Measurements from ENCODE around the gene ZNF155.
A peak's percentile ranks its signal among the peaks of the same experiment; 100 is the strongest.
"Not testable (repeated sequence)": the region's sequence is repeated elsewhere in the genome, so short reads cannot be mapped to it uniquely, and the experiment has no call there.

The ZNF155 gene

DNA sequence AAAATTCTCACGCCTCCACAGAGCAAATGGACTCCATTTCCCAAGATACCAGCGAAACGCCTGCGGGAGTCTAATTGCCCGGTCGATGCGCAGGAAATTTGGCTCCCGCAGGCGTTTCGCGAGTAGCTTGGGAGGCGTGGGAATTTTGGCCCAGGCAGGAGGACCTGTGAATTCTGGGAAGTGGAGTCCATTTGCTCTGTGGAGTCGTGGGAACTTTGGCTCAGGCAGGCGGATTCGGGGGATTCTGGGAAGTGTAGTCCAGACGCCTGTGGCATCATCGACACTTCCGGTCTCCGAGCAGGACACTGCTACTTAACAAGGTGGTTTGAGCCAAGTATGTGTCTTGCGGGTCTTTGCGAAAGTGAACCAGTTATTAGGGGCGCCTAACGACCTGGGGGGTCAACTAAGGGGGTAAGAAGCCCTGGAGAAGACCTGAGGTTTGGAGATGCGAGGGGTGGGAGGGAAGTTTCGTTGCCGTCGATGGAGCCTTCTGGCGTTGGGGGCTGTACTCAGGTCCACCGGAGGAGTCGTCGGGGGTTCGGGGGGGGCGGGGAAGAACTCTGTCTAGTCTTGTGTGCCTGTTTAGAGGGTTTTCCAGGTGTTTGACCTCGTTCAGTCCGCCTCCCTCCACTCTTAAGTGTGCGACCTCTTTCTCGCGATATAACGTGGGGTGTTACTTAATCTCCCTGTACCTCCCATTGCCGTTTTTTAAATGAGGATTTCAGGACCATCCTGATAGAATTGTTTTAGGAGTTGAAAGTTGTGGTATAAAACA lies at the start of gene ZNF155:
TSS of gene ZNF155 (plus strand) at position 277 of the 775 bp plus-strand sequence. CDS start 4,356 bp downstream, outside the sequence.
- peak; percentile 93 for DNase-seq

DNA sequence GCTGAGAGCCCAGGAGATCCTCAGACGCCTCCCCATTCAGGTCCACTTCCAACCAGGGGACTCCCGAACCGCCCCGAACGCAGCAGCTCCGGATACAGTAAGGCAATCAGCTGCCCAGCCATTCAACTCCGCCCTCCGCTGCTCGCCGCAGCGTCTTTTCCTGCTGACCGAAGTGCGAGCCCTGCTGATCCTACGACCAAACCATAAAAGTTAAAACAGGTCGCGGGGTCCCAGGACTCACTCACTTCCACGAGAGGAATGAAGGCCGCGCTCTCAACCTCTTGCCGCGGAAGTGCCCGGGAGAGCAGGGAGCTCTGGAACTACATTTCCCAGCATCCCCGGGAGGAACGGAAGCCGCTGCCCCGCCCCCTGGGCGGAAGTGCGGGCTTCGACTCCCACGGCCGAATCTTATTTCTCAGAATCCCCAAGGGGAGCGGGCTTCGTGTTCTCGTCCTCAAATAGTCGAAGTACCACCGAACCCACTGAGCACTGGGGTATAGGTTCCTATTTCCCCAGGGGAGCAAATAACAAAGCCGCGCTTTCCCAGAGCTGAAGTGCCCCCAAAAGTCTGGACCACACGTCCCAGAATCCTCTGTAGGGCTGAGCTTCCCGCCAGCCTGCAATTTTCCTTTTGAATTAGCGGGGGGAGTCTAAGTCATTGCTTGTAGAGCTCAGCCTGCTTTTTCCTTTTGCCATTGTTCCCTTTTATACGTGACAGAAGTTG lies 48.8 kb upstream of the ZNF155 start, which contains the start of gene ZNF45:
TSS of gene ZNF45 (minus strand) at position 298 of the 724 bp plus-strand sequence. CDS start 13,097 bp downstream, outside the sequence.
- DNase-seq, result peak; percentile 89

DNA sequence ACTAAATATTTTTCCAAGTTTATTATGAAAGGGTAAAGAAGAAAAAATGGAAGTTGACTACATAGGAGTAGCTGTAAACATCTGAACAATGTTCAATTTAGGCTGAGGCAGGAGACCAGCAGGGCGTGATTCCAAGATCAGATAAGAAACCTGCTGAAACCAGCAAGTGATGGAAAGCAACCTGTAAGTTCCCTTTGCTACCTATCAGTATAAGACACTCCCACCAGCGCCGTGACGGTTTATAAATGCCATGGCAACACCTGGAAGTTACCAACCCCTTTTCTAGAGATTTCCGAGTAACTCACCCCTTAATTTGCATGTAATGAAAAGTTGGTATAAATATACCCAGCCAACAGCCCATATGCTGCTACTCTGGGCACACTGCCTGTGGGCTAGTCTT lies 47.8 kb upstream of the ZNF155 start:
- DNase-seq, result no peak

DNA sequence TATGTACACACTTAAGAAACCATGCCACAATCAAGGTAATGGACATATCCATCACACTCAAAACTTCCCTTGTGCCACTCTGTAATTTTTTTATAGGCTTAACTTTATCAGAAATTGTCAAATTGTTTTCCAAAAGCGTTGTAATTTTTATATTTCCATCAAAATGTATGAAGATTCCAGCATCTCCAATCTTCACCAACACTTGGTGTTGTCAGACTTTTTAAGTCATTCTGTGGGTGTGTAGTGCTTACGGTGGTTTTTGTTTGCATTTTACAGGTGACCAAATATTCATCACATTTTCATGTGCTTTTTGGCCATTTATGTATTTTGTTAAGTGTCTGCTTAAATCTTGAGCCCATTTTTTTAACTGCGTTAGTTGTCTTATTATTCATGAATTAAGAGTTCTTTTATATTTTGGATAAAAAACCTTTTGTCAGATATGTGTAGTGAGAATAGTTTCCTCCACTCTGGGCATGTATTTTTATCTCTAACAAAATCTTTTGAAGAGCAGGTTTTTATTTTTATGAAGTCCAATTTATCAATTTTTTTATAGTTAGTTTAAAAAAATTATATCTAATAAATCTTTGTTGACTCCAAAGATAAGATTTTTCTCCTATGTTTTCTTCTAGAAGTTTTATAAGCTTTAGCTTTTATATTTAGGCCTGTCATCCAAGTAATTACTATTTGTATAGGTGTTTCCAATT lies 44.3 kb upstream of the ZNF155 start:
- DNase-seq, result no peak

DNA sequence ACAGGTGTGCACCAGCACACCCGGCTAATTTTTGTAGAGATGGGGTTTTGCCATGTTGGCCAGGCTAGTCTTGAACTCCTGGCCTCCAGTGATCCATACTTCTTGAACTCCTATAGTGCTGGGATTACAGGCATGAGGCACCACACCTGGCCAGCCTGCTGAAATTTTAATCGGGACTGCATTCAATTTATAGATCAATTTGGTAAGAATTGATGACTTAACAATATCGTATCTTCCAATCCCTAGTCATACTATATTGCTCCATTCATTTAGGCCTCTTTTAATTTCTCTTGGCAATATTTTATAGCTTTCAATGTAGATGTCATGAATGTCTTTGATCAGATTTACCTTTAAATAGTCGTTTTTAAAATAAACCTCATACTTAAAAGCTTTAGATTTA lies 43.3 kb upstream of the ZNF155 start:
- no peak for DNase-seq

DNA sequence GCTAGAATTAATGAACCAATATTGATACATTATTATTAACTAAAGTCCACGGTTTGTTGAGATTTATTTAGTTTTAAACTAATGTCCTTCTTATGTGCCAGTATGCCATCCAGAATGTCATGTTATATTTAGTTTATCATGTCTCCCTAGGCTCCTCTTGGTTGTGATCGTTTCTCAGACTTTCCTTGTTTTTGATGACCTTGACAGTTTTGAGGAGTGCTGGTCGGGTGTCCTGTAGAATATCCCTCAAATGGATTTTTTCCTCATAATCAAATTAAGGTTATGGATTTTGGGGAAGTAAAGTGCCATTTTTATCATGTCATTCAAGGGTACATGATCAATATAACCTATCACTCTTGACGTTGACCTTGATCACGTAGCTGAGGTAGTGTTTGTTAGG lies 42.8 kb upstream of the ZNF155 start:
- no peak for DNase-seq

DNA sequence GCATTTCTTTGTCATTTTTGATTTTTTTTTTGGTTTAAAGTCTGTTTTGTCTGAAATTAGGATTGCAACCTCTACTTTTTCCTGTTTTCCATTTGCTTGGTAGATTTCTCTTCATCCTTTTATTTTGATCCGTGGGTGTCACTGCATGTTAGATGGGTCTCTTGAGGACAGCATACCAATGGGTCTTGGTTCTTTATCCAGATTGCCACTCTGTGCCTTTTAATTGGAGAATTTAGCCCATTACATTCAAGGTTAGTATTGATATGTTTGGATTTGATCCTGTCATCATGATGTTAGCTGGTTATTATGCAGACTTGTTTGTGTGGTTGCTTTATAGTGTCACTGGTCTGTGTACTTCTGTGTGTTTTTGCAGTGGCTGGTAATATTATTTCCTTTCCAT lies 36.6 kb upstream of the ZNF155 start:
- not testable (repeated sequence) for DNase-seq

DNA sequence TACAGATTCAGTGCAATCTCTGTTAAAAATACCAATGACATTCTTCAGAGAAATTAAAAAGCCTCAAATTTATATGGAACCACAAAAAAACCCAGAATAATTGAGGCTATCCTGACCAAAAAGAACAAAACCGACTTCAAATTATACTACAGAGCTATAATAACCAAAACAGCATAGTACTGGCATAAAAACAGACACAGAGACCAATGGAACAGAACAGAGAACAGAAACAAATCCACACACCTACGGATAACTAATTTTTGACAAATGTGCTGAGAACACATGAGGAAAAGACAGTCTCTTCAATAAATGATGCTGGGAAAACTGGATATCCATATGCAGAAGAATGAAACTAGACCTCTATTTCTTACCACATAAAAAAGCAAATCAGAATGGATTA lies 34.2 kb upstream of the ZNF155 start:
- DNase-seq, result not testable (repeated sequence)

DNA sequence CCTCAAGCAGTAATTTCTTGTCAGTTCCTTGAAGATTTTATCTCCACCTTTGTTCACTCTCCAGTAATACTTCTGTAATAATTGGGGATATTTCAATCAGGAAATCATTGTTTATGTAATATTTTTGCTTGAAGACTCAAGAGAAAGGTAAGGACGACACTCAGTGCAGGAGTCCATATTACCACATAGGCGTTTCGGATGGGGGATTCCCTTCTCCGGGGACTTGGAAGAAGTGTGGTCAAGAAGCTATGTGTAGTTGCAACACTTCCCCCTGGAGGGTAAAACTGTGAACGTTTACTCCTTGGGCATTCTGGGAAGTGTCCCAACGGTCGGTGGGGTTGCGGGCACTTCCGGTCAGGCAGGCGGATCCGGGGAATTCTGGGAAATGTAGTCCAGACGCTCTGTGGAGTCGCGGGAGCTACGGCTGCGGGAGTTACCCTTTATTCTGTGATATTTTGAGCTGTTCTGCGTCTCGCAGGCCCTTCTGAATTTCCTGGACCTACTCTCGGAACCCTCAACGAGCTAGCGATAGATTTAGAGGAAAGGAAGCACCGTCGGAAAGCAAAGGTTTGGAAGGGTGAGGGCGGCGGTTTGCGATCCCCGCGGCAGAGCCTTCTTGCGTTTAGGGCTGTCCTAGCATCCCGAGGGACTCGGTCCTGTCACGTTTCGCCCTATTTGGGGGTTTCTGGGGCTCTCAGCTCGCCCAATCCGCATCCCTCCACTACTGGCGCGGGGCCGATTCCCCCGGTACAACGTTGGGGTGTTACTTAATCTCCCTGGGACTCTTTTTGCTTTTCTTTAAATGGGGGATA lies 32.9 kb upstream of the ZNF155 start, which contains the start of gene ZNF221:
TSS of gene ZNF221 (plus strand) at position 395 of the 812 bp plus-strand sequence. CDS start 11,499 bp downstream, outside the sequence.
- peak; percentile 76 for DNase-seq

DNA sequence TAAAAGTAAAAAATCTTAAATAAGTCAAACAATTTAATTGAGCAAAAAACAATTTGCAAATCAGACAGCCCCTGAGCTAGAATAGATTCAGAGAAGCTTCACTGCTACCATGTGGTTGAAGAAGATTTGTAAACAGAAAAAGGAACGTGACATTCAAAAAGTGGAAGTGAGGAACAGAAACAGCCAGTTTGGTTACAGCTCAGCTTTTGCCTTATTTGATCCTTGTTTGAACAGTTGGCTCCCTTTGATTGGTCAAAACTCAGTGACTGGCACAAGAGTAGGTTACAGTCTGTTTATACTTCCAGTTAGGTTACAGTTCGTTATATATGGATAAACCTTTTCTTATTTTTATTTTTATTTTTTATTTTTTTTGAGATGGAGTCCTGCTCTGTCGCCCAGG lies 27.2 kb upstream of the ZNF155 start:
- no peak for DNase-seq

DNA sequence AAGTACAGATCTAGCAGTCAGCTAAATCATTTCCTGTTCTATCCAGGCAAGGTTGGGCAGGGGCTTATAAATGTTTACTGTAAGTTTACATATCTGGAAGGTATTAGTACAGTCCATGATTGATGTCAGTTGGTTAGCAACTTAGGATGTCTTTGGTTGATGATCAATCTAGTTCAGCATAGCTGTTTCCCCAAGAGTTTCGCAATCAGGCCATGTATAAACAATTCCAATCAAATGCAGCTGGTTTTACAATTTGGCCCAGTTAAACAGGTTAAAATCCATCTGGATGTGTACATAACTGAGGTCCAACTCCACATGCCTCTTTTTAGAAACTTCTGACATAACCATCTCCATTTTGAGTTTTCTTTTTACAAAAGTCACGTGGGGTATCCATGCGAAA lies 26.1 kb upstream of the ZNF155 start:
- no peak for DNase-seq

DNA sequence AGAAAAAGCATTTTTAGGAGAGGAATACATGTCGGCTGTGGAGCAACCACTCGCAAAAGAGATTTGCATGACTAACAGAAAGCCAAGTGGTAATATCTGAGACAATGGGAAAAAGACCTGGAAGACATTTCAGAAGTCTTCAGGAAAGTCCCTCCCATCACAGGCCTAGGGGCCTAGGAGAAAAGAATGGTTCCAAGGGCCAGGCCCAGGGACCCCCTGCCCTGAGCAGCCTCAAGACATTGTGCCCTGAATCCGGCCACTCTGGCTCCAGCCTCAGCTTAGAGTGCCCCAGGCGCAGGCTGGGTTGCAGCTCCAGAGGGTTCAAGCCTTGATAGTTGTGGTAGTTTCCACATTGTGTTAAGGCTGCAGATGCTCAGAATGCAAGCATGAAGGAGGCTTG lies 23.6 kb upstream of the ZNF155 start:
- DNase-seq, result no peak

DNA sequence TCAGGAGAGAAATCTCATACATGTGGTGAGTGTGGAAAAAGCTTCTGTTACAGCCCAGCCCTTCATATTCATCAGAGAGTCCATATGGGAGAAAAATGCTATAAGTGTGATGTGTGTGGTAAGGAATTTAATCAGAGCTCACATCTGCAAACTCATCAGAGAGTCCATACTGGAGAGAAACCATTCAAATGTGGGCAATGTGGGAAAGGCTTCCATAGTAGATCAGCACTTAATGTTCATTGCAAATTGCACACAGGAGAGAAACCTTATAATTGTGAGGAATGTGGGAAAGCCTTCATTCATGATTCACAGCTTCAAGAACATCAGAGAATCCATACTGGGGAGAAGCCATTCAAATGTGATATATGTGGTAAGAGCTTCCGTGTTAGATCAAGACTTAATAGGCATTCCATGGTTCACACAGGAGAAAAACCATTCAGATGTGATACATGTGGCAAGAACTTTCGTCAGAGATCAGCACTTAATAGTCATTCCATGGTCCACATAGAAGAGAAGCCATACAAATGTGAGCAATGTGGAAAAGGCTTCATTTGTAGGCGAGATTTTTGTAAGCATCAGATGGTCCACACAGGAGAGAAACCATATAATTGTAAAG lies 17.8 kb upstream of the ZNF155 start:
- DNase-seq, result no peak

DNA sequence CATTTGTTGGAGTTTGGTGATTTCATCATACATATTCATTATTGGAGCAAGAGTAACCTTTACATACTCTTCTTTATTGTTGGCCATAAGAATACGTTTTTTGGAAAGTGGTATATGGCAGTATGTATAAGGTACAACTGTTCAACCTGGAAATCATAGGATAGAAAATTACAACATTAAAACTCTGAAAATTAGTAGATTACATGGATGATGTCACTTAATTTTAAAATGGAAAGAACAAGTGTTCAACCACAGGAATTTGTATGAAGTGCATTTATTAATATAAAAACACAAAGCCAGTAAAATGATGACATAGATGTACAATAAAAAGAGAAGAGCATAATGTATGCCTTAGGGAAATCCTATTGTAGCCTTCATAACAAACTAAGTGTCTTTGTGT lies 7.3 kb upstream of the ZNF155 start:
- DNase-seq, result no peak

DNA sequence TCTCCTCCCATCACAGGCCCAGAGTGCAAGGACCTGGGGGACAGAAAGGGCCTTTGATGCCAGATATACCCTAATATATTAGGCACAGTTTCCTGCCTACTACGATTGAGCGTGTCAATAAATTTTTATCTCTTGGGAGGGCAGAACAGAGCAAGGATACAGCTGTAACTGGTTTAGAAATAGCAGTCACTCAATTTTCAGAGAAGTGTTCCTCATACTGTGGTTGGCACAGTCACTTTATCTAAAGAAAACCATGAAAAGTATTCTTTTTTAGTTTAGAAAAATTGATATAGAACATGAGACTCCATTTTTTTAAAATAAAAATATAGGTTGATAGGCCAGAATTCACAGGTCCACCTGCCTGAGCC lies 460 bp upstream of the ZNF155 start:
- DNase-seq, result no peak

DNA sequence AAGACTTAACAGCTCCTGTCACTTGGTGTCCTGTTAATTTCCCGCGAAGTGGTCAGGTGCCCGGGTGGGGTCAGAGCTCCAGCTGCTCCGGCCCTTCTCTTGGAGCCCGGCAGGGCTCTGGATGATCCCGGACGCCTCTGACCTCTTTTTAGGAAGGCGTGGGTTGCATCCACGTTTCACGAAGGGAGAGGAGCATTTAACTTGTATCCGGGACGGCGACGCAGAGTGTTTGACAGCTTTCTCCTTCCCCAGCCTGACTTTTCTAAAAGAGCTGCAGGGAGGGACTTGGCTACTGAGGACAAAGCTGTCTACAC lies 656 bp downstream of the ZNF155 start:
- DNase-seq, result no peak

DNA sequence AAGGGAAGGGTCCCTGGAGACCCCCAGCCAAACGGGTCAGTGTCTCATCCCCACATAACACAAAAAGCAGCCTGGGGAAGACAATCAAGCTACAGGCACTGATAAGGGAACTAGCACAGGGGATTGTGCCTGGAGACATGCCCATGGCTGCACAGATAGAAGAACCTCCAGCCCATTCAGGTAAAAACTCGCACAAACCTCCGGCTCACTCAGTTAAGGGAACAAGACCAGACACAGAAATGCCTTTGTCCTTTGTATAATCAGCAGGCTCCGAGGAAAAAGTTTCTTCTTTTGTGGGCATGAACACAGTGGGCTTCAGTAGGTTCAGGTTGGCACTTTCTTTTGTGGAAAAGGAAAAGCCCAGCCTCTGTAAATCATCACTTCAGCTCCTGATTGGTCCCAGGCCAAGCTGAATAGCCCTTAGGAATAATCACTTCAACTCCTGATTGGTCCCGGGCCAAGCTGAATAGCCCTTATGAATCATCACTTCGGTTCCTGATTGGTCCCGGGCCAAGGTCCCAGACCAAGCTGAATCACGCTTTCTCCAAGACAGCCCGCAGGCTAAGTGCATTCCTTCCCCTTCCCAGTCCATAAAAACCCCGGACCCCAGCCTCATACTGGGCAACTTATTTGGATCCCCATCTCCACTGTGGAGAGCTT lies 13.8 kb downstream of the ZNF155 start:
- no peak for DNase-seq

DNA sequence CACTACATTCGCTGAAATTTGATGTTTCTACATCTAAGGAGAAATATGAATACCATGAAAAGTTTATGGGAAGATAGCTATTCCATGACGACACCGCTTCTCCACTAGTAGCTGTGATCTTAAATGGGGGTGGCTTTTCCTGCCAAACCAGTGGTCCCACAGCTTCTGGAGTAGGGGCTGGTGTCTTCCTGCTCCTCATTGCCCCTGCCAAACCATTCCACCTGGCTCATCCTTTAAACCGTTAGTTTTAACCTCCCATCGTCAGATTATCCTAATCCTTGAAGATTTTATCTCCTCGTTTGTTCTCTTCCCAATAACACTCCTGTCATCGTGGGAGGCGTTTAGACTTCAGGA lies 18.2 kb downstream of the ZNF155 start:
- no peak for DNase-seq

DNA sequence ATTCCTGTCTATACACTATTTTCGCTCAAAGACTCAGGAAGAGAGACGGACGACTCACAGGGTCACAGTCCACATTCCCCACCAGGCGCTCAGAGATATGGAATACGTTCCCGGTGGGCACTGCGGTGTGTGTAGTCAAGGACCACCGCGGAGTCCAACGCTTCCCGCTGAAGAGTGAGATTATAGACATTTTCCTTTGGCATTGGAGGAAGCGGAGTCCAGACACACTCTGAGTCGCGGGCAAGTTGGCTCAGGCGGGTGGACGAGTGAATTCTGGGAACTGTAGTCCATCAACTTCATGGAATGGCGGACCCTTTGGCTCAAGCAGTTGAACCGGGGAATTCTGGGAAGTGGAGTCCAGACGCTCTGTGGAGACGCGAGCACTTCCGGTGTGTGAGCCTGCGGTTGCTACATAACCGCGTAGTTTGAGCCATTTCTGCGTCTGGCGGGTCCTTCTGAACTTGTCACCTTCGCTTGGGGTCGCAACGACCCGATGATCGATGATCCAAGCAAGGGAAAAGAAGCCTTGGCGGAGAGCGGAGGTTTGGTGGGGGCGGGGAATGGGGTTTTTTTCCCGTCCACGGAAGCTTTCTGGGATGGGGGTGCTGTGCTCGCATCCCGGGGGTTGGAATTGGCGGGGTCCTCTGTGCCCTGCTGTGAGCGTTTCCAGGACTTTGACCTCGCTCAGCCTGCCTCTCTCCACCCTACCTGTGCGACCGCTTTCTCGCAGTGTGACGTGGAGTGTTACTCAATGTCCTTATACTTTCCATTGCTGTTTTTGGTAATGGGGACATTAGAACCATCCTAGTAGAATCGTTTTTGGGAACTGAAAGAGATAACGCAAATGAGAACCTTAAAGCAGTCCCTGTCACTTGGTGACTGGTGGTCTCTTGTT lies 18.8 kb downstream of the ZNF155 start, which contains the start of gene ZNF230:
TSS of gene ZNF230 (plus strand) at position 392 of the 895 bp plus-strand sequence. CDS start 4,122 bp downstream, outside the sequence.
- peak; percentile 88 for DNase-seq

DNA sequence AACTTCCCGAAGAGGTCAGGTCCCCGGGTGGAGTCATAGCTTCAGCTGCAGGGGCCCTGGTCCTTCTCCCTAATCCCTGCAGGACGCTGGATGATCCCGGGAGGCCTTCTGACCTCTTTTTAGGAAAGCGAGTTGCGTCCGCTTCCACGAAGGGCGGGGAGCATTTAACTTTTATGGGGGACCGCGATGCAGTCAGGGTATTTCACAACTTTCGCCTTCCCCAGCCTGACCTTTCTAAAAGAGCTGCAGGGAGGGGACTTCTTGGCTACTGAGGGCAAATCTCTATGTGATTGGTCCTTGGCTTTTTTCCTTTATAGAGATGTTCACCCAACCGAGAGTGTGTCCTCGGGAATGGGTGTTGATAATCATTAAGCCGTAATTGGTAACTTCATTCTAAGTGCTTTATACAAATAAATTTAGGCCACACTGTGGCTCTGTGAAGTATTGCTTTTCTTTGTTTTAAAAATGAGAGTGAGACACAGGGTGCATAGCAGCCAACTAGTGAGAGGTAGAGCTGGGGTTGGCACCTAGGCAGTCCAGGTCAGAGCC lies 19.5 kb downstream of the ZNF155 start:
- DNase-seq, result no peak

Data from NCI-H2227 treated with DMSO at 0.1 percent for 48 hours (cell line).